ENCODE results near the gene KRT71.

Gene KRT71

DNA sequence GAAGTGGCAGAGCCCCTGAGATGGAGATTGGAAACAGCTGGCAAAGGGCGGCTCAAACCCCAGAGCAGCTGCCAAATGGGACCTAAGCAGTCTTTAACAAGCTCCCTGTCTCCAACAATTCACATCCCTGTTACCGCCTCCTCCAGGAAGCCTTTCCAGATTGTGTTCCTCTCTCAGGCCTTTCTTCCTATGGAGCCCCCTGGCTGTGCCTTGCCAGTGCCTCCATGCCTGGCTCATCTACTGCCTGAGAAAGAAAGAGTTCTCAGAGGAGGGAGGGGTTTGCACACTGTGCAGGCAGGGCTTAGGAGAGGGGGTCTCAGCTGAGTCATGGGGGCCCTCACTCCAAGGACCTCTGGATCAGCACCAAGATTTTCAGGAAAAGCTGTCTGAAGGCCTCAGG lies 29.5 kb upstream of the KRT71 start:
- no peak for TF ChIP-seq GATA1 (IDR thresholded peaks at IDR 0.05; ENCODE audit: low read depth, low read length)
- TF ChIP-seq POLR2A (IDR thresholded peaks at IDR 0.05; ENCODE audit: low read length) = no peak
- DNase-seq = no peak

DNA sequence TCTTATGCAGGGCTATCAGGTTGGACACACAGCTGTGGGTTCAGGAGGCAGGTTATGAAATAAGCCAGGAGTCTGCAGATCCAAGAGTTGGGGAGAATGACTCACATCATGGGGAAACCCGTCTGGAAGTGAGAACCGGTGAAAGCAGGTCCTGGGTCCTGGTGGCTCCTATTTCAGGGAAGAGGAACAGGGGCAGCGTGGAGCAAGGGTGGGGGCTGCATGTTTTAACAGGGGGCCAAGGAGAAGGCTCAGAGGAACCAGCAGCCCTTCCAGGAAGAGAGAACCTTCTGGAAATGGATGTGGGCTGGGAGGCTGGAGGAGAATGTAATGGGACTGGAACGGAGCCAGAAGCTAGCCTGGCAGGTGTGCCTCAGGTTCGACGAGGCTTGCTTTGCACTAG lies 28.5 kb upstream of the KRT71 start:
- TF ChIP-seq GATA1 (IDR thresholded peaks at IDR 0.05; ENCODE audit: low read depth, low read length) = no peak
- TF ChIP-seq POLR2A (IDR thresholded peaks at IDR 0.05; ENCODE audit: low read length) = no peak
- DNase-seq = no peak

DNA sequence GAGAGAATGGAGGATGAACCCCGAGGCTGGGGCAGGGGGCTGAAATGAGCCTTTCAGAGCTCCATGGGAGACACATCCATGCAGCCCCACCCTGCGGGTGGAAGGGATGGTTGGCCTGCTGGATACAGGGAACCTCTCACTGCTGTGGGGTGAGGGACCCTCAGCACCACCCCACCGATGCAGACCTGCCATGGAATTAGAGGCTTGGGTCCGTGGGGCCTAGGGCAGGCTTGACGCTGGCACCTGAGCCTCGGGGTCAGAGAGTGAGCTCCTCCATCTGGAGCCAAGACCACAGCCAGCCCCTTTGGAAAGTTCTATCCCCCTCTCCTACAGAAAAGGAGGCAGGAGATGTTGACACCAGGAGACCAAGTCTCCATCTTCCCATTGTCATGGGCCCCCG lies 28.1 kb upstream of the KRT71 start:
- TF ChIP-seq GATA1 (IDR thresholded peaks at IDR 0.05; ENCODE audit: low read depth, low read length) (no peak), POLR2A (IDR thresholded peaks at IDR 0.05; ENCODE audit: low read length) (no peak)
- no peak for DNase-seq

DNA sequence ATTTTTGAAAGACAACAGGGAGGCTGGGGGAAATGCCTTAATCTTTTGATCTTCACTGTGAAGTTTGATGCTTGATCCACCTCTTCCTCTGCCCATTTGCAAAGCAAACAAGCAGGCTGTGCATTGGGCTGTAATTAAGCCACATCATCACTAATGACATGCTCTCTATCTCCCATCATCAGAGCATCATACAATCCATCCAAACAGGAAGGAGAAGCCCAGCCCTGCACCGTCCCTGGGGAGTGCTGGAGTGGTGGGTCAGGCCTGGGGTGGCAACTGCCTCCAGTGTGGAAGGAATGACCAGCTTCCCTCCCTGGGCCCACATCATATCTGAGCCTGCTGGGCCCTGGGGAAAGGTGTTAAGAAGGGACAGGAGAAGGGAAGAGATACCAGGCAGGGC lies 27.6 kb upstream of the KRT71 start:
- TF ChIP-seq GATA1 (IDR thresholded peaks at IDR 0.05; ENCODE audit: low read depth, low read length) = no peak
- TF ChIP-seq POLR2A (IDR thresholded peaks at IDR 0.05; ENCODE audit: low read length) = no peak
- no peak for DNase-seq

DNA sequence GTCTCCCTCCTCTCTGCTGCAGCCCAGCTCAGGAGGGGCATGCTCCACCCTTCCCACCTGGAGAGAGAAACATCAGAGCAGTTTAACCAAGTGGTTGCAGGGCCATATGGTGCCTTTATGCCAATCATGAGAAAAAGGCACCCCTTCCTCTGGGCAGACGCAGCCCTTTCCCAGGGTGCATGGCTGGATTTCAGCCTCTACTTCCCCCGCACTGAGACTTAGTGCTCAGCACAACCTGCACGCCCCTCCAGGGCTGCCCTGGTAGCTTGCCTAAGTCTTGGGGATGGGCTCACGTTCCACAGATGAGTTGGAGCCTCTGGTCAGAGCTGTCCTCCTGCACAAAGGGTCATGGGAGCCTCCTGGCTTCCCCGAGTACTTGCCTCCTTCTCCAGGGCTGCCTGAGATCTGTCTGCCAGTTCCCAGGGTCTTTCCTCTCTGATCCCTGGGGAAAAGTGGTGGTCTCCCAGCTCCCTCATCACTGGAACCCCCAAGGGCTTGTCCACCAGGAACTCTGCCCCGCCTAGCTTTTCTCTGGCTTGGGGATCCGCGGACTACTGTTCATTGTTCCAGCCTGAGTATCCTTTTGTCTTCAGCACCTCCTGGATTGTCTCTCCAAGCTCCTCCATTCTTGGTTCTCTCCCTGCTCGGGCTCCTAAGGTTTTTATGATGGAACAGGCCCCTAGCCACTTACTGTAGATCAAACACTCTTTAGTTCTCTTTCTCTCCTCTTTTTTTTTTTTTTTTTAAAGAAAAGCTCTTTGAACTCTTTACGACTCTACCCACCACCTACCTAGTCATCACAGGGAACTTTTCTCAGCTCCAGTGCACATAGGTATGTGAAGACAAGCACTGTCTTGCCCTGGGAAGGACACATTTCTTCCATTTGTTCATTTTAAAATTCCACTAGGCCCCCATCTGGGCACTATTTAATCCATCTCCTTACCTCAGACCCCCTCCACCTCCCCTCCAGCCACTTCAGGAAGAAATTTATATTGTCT lies 26.8 kb upstream of the KRT71 start:
- TF ChIP-seq POLR2A (IDR thresholded peaks at IDR 0.05; ENCODE audit: low read length) (no peak), GATA1 (IDR thresholded peaks at IDR 0.05; ENCODE audit: low read depth, low read length) (no peak)
- DNase-seq = no peak

DNA sequence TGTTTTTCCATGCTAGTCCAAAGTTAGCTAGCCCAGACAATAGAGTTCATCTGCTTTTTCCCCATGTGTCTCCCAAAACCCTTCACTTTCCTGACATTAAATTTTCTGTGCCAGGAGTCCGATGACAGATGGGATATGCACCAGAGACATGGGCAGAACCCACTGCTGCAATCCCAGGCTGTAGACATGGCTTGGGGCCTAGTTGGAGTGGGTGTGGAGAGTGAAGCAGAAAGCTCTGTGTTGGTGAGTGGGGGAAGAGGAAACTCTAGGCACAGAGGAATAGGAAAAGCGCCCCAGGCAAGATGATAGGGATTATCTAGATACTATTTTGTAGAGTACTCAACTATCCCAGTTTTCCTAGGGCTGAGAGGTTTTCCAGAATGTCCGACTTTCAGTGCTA lies 25.5 kb upstream of the KRT71 start:
- DNase-seq = no peak
- TF ChIP-seq GATA1 (IDR thresholded peaks at IDR 0.05; ENCODE audit: low read depth, low read length) = no peak
- TF ChIP-seq POLR2A (IDR thresholded peaks at IDR 0.05; ENCODE audit: low read length) = no peak

DNA sequence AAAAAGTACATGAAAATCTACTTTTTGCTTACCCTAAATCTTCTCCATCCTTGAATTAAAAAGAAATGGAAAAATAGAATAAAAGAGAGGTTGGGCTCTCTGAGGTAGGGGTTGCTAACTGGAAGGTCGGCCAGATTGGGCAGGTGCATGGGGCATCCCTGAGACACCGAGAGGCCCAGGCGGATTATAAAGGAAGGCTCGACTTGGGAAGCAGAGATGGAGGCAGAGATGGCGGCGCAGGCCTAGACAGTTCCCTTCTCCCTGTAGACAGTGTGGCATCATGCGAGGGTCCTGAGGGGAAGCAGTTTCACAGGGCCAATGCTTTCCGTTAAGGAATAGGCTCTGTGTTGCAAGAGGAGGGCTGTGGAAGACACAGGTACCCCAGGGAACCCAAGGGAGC lies 24.4 kb upstream of the KRT71 start:
- no peak for DNase-seq
- no peak for TF ChIP-seq POLR2A (IDR thresholded peaks at IDR 0.05; ENCODE audit: low read length)
- TF ChIP-seq GATA1 (IDR thresholded peaks at IDR 0.05; ENCODE audit: low read depth, low read length) = no peak

- no peak for DNase-seq
- no peak for TF ChIP-seq POLR2A (IDR thresholded peaks at IDR 0.05; ENCODE audit: low read length)
- no peak for TF ChIP-seq GATA1 (IDR thresholded peaks at IDR 0.05; ENCODE audit: low read depth, low read length)
Observed at GRCh38 chr12:52575948-52576347, 23.0 kb upstream of the KRT71 start.

GRCh38 chr12:52575256-52575655 lies 22.3 kb upstream of the KRT71 start:
- no peak for TF ChIP-seq POLR2A (IDR thresholded peaks at IDR 0.05; ENCODE audit: low read length)
- no peak for TF ChIP-seq GATA1 (IDR thresholded peaks at IDR 0.05; ENCODE audit: low read depth, low read length)

DNA sequence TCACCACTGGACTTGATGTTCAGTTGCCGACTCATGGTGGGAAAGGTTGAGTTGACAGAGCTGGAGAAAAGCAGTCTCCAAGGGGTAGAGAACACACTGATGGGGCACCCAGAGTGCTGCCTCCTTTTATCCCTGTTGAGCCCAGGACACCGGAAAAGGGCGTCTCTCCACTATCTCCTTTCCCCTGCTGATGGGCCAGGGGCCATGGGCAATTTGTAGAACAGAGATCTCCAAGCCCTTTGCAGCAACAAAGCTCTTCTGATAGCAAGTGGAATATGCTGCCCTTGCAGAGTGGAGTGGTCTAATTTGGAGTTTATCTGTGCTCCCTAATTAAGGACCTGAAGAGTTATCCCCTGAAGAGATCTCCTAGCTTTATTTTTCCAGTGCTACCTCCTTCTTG lies 20.8 kb upstream of the KRT71 start, which contains the start of gene KRT74:
TSS of gene KRT74 (minus strand) at position 101 of the 400 bp plus-strand sequence. CDS start at position 35, 66 bp downstream.
- TF ChIP-seq POLR2A (IDR thresholded peaks at IDR 0.05; ENCODE audit: low read length) (no peak), GATA1 (IDR thresholded peaks at IDR 0.05; ENCODE audit: low read depth, low read length) (no peak)
- DNase-seq = no peak

More at GRCh38 chr12:52575256-52575655, 22.3 kb upstream of the KRT71 start:
- DNase-seq = no peak

DNA sequence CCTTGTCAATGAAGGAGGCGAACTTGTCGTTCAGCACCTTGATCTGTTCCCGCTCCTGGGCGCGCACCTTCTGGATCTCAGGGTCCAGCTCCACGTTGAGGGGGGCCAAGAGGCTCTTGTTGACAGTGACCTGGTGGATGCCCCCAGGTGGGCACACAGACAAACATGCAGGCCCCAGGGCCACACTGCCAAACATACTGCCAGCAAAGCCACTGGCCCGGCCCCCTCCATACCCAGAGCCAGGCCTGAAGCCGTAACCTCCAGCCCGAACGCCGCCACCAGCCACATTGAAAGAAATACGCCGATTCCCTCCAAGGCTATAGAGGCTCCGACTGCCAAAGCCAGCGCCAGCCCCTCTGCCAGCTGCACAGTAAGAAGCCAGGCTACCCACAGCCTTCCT lies 20.4 kb upstream of the KRT71 start:
- DNase-seq = no peak
- TF ChIP-seq POLR2A (IDR thresholded peaks at IDR 0.05; ENCODE audit: low read length) = no peak

- DNase-seq = no peak
- TF ChIP-seq POLR2A (IDR thresholded peaks at IDR 0.05; ENCODE audit: low read length) = no peak
- no peak for TF ChIP-seq GATA1 (IDR thresholded peaks at IDR 0.05; ENCODE audit: low read depth, low read length)
Observed at GRCh38 chr12:52570511-52570910, 17.6 kb upstream of the KRT71 start.

DNA sequence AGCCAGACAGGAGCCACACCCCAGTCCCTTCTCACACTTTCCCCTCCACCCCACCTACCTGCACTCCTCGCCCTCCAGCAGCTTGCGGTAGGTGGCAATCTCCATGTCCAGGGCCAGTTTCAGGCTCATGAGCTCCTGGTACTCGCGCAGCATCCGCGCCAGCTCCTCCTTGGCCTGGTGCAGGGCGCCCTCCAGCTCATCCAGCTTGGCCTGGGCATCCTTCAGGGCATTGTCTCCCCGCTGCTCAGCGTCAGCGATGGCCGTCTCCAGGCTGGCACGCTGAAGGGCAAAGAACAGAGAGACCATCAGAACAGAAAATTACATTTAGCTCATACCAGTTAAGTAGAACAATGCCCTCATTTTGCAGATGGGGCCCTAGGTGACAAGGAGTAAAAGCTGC lies 15.2 kb upstream of the KRT71 start:
- no peak for DNase-seq
- TF ChIP-seq POLR2A (IDR thresholded peaks at IDR 0.05; ENCODE audit: low read length) (no peak), GATA1 (IDR thresholded peaks at IDR 0.05; ENCODE audit: low read depth, low read length) (no peak)

DNA sequence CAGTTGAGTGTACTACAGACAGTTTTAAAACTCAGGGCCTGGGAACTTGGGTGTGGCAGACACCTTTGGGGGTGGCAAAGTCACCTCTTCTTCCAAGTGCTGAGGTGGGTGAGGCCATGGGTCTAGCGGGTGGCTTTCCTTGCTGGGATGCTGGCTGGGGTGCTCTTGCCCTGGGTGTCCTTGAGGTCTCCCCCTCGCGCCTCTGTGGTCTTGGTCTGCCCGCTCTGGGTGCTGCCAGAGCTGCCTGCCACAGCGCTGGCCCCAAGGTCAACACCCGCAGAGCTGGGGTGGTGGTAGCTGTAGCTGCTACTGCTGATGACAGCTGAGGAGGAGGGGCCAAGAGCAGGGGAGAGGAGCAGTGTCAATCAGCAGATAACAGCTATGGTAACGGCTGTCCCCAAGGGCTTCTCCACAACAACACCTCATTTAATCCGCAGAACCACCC lies 13.9 kb upstream of the KRT71 start:
- TF ChIP-seq GATA1 (IDR thresholded peaks at IDR 0.05; ENCODE audit: low read depth, low read length) (no peak), POLR2A (IDR thresholded peaks at IDR 0.05; ENCODE audit: low read length) (no peak)
- peak; percentile 41 to 47 for DNase-seq

- DNase-seq = no peak
- no peak for TF ChIP-seq POLR2A (IDR thresholded peaks at IDR 0.05; ENCODE audit: low read length)
Observed at GRCh38 chr12:52564582-52564981, 11.6 kb upstream of the KRT71 start.

All from erythroblast (primary cell).